KMS-11 (cell line): ENCODE results near the gene ARHGEF7.

ENCODE experiments used
- H2AFZ ChIP-seq: fragments of 200-600 bp; sonication (generic); 2 replicates; pipeline ENCODE4 v1.6.1; 2016; ENCODE audit warnings: antibody characterized with exemption, mixed run types, low read depth
- H3K27ac ChIP-seq: fragments of 200-600 bp; sonication (generic); 2 replicates; pipeline ENCODE4 v1.6.1; 2016; ENCODE audit warnings: mild to moderate bottlenecking, mixed run types
- H3K27me3 ChIP-seq: fragments of 200-600 bp; sonication (generic); 2 replicates; pipeline ENCODE4 v1.6.1; 2017; ENCODE audit warnings: mild to moderate bottlenecking, low read depth, mixed run types, moderate library complexity; ENCODE audit not compliant: insufficient read depth
- H3K36me3 ChIP-seq: fragments of 200-600 bp; sonication (generic); 2 replicates; pipeline ENCODE4 v1.6.1; 2017; ENCODE audit warnings: mild to moderate bottlenecking, mixed run types; ENCODE audit not compliant: insufficient read depth
- H3K4me1 ChIP-seq: fragments of 200-600 bp; sonication (generic); 2 replicates; pipeline ENCODE4 v1.6.1; 2016; ENCODE audit warnings: mild to moderate bottlenecking, low read depth, mixed run types; ENCODE audit not compliant: poor library complexity, severe bottlenecking
- H3K4me2 ChIP-seq: fragments of 200-600 bp; sonication (generic); 2 replicates; pipeline ENCODE4 v1.7.0; 2016; ENCODE audit warnings: mild to moderate bottlenecking, mixed run types
- H3K4me3 ChIP-seq: fragments of 200-600 bp; sonication (generic); IDR thresholded peaks from 2 replicates; pipeline ENCODE4 v1.6.1; 2017; ENCODE audit warnings: low read depth, low read length, mixed read lengths; ENCODE audit not compliant: insufficient read depth
- H3K79me2 ChIP-seq: fragments of 200-600 bp; sonication (generic); 2 replicates; pipeline ENCODE4 v1.6.1; 2016; ENCODE audit warnings: low read depth, mixed run types; ENCODE audit not compliant: insufficient read depth
- H3K9ac ChIP-seq: fragments of 200-600 bp; sonication (generic); 2 replicates; pipeline ENCODE4 v1.6.1; 2016; ENCODE audit warnings: mild to moderate bottlenecking, mixed run types
- H4K20me1 ChIP-seq: fragments of 200-600 bp; sonication (generic); 2 replicates; pipeline ENCODE4 v1.6.1; 2016; ENCODE audit warnings: mild to moderate bottlenecking, mixed run types; ENCODE audit not compliant: insufficient read depth
- CTCF ChIP-seq: fragments of 200-600 bp; sonication (generic); conservative IDR thresholded peaks from 2 replicates; pipeline ENCODE4 v1.6.1; 2017; ENCODE audit warnings: low read depth, mild to moderate bottlenecking, antibody characterized with exemption, low read length, moderate library complexity, mixed read lengths

ARHGEF7 gene

DNA sequence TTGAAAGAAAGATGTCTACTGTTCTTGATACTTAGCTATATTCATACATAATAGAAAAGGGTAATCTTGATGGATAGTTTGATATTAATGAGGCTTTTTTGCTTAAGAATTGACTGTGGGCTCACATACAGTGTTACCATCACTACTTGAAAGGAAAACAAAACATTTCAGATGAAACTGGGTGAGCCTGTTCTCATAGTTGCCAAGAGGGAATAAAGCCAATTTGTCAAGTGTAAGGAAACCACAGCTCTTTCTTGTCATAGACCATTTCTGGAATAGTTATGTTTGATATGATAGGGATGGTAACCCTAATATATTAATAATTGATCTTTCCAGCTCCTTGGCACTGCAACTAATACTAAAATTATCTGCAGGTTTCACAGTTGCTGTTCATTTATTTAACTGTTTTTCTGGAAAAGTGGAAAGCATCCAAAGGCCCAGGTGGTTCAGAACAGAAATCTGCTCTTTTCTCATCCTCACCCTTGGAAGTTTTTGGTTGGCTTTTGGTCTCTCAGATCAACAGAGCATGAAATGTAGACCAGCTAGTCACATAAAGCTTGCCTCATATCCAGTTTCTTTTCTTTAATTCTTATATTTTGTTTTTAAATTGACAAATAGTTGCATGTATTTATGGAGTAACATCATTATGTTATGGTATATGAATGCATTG, 43.2 kb downstream of the ARHGEF7 start:
- peaks cover 7% of the 10 kb centered on the region for H3K4me1 ChIP-seq
- H3K79me2 ChIP-seq: peaks cover 41% of the 10 kb centered on the region
- no peak for TF ChIP-seq CTCF
- no peak overlapping the region for H3K4me2 ChIP-seq
- H4K20me1 ChIP-seq: no peaks in the 10 kb centered on the region
- H3K4me3 ChIP-seq: no peak overlapping the region
- H3K27ac ChIP-seq: no peak overlapping the region
- H2AFZ ChIP-seq: no peak overlapping the region
- no peaks in the 10 kb centered on the region for H3K36me3 ChIP-seq
- H3K9ac ChIP-seq: no peak overlapping the region
- no peaks in the 10 kb centered on the region for H3K27me3 ChIP-seq

DNA sequence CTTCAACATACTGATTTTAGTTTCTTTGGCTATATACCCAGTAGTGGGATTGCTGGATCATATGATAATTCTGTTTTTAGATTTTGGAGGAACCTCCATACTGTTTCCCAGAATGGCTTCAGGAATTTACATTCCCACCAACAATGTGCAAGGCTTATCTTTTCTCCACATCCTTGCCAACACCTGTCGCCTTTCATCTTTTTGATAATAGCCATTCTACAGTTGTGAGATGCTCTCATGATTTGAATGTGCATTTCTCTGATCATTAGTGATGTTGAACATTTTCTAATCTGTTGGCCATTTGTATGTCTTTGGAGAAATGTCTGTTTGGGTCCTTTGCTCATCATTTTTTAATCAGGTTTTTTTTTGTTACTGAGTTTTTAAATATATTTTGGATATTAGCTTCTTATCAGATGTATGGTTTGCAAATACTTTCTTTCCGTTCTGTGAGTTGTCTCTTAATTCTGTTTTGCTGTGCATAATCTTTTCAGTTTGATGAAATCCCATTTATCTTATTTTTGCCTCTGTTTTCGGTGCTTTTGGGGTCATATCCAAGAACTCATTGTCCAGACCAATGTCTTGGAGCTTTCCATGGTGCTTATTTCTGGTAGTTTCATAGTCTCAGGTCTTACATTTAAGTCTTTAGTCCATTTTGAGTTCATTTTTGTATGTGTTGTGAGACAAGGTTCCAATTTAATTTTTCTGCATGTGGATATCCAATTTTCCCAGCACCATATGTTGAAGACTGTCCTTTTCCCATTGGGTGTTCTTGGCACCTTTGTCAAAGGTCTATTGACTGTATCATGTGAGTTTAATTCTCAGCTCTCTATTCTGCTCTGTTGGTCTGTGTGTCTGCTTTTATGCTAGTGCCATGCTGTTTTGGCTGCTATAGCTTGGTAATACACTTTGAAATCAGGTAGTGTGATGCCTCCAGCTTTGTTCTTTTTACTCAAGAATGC, 44.5 kb downstream of the ARHGEF7 start:
- Histone ChIP-seq H4K20me1 (no peaks in the 10 kb centered on the region), H3K4me1 (peaks cover 7% of the 10 kb centered on the region), H3K27ac (no peak overlapping the region), H2AFZ (no peak overlapping the region), H3K4me3 (no peak overlapping the region), H3K36me3 (no peaks in the 10 kb centered on the region), H3K9ac (no peak overlapping the region), H3K79me2 (peaks cover 33% of the 10 kb centered on the region), H3K4me2 (no peak overlapping the region), H3K27me3 (no peaks in the 10 kb centered on the region)
- TF ChIP-seq CTCF: no peak

GRCh38 chr13:111160648-111161047, 45.5 kb downstream of the ARHGEF7 start:
- H3K27me3 ChIP-seq: no peaks in the 10 kb centered on the region
- no peak overlapping the region for H2AFZ ChIP-seq
- H3K4me2 ChIP-seq: no peak overlapping the region
- peaks cover 23% of the 10 kb centered on the region; the same call in 1 of the 2 replicates for H3K79me2 ChIP-seq
- no peak for TF ChIP-seq CTCF
- H3K27ac ChIP-seq: no peak overlapping the region
- no peak overlapping the region for H3K4me3 ChIP-seq
- H3K36me3 ChIP-seq: no peaks in the 10 kb centered on the region
- H4K20me1 ChIP-seq: no peaks in the 10 kb centered on the region
- no peak overlapping the region for H3K9ac ChIP-seq
- H3K4me1 ChIP-seq: no peaks in the 10 kb centered on the region

GRCh38 chr13:111161601-111162600, 46.8 kb downstream of the ARHGEF7 start:
- no peaks in the 10 kb centered on the region for H3K4me1 ChIP-seq
- H3K4me2 ChIP-seq: no peak overlapping the region
- H4K20me1 ChIP-seq: no peaks in the 10 kb centered on the region

More at GRCh38 chr13:111161601-111162600, 46.8 kb downstream of the ARHGEF7 start:
- peaks cover 11% of the 10 kb centered on the region; the same call in 1 of the 2 replicates for H3K79me2 ChIP-seq
- no peaks in the 10 kb centered on the region for H3K36me3 ChIP-seq
- no peak overlapping the region for H3K9ac ChIP-seq
- no peak overlapping the region for H3K4me3 ChIP-seq
- H3K27me3 ChIP-seq: no peaks in the 10 kb centered on the region
- H2AFZ ChIP-seq: no peak overlapping the region
- H3K27ac ChIP-seq: no peak overlapping the region
- TF ChIP-seq CTCF: no peak
